ENCODE results near the gene PTPRQ. TPM values are rescaled to one million over a fixed set of nuclear protein-coding genes. Genes with fewer than 3 reads are reported as not detected.
"Not testable (repeated sequence)": the region's sequence is repeated elsewhere in the genome, so short reads cannot be mapped to it uniquely, and the experiment has no call there.

Gene PTPRQ
- total RNA-seq, 4 donors from 2014 or later = 0.47 to 47.3 (median 8.5) TPM

DNA sequence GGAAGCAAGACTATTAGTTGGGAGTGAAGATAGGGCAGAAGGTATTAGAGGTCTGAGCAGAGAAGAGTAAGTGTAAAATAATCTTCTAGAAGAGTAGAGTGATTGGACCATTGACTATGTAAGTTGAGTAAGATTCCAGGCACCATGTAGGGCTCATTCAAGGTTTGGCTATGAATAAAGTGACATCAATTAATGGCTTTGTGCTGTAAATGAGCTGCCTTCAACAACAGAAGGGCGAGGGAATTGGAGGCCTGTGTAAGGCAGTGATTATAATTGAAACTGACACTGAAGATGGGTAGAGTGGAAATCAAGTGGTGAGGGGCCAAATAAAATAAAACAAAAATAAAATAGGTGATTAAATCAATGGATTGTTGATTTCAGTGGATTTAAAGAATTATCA is 26.4 kb downstream of the PTPRQ start:
- TF ChIP-seq, protein P1, sequence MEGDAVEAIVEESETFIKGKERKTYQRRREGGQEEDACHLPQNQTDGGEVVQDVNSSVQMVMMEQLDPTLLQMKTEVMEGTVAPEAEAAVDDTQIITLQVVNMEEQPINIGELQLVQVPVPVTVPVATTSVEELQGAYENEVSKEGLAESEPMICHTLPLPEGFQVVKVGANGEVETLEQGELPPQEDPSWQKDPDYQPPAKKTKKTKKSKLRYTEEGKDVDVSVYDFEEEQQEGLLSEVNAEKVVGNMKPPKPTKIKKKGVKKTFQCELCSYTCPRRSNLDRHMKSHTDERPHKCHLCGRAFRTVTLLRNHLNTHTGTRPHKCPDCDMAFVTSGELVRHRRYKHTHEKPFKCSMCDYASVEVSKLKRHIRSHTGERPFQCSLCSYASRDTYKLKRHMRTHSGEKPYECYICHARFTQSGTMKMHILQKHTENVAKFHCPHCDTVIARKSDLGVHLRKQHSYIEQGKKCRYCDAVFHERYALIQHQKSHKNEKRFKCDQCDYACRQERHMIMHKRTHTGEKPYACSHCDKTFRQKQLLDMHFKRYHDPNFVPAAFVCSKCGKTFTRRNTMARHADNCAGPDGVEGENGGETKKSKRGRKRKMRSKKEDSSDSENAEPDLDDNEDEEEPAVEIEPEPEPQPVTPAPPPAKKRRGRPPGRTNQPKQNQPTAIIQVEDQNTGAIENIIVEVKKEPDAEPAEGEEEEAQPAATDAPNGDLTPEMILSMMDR (IDR thresholded peaks at IDR 0.05) = no peak
- DNase-seq (ENCODE audit: low spot score) (no peak), ATAC-seq (ENCODE audit: low FRiP score) (no peak)

DNA sequence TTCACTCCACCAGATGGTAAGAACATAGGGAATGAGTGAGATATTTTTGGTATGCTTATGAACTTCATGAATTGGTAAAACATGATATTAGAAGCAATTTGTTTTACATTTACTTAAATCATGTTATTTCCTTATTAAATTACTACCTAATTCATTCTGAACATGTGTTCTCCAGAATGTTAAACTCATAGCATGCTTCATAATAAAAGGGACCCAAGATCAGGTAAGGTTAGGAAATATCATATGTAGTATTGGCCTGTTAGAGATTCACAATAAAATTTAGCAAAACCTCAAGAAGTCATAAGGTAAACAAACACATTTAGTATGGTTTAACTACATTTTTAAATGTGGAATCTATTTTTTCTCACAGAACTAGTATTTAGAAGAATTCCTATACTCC is 28.2 kb downstream of the PTPRQ start:
- TF ChIP-seq, protein P1 (IDR thresholded peaks at IDR 0.05) = no peak
- DNase-seq (ENCODE audit: low spot score) (no peak), ATAC-seq (ENCODE audit: low FRiP score) (no peak)

DNA sequence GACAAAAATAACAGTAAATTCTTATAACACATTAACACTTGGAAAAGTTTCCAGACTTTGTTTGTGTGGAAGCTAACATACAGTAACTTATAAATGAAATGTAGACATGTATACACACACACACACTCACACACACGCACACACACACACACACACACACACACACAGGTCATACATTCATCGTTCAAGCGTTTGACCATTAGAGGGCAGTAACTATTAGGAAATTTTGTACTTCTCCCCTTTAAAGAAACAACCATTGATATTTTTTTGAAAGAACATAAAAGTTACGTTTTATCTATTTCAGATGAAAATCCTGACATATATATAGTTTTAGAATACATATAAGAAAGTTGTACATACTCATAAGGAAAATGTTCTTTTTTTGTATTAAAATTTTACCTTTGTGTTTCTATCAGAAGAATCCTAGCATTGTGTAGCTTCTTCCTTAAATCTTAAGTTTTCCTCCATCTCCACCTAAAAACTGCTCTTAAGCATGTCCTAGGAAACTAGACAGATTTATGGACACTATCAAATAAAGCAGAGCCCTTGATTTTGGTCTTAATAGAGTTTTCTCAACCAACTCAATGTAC is 29.0 kb downstream of the PTPRQ start:
- DNase-seq (ENCODE audit: low spot score) (no peak), ATAC-seq (ENCODE audit: low FRiP score) (no peak)
- TF ChIP-seq, protein P1 (IDR thresholded peaks at IDR 0.05) = no peak

DNA sequence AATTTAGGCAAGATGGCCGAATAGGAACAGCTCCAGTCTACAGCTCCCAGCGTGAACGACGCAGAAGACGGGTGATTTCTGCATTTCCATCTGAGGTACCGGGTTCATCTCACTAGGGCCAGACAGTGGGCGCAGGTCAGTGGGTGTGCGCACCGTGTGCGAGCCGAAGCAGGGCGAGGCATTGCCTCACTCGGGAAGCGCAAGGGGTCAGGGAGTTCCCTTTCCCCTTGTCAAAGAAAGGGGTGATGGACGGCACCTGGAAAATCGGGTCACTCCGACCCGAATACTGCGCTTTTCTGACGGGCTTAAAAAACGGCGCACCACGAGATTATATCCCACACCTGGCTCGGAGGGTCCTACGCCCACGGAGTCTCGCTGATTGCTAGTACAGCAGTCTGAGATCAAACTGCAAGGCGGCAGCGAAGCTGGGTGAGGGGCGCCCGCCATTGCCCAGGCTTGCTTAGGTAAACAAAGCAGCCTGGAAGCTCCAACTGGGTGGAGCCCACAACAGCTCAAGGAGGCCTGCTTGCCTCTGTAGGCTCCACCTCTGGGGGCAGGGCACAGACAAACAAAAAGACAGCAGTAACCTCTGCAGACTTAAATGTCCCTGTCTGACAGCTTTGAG is 33.6 kb downstream of the PTPRQ start:
- DNase-seq (ENCODE audit: low spot score); ATAC-seq (ENCODE audit: low FRiP score): not testable (repeated sequence)

DNA sequence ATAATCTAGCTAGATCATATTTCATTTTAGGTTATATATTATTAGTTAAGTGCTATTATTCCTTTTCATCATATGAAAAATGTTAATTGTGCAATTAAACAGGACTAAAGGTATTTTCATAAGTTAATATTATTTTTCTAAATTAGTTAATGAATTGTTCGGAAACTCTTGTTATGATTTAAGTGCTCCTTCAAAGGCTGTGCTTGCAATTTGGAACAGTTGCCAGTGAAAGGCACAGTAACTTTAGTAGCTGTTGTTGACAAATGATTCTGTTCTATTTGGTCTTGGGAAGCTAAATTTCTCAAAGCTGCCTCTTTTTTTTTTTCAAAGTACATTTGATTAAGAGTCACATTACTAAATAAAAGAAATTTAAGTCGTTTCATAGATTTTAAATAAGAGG is 40.7 kb downstream of the PTPRQ start:
- ATAC-seq (ENCODE audit: low FRiP score) (no peak), DNase-seq (ENCODE audit: low spot score) (no peak)
- TF ChIP-seq, protein P1 (IDR thresholded peaks at IDR 0.05) = no peak

DNA sequence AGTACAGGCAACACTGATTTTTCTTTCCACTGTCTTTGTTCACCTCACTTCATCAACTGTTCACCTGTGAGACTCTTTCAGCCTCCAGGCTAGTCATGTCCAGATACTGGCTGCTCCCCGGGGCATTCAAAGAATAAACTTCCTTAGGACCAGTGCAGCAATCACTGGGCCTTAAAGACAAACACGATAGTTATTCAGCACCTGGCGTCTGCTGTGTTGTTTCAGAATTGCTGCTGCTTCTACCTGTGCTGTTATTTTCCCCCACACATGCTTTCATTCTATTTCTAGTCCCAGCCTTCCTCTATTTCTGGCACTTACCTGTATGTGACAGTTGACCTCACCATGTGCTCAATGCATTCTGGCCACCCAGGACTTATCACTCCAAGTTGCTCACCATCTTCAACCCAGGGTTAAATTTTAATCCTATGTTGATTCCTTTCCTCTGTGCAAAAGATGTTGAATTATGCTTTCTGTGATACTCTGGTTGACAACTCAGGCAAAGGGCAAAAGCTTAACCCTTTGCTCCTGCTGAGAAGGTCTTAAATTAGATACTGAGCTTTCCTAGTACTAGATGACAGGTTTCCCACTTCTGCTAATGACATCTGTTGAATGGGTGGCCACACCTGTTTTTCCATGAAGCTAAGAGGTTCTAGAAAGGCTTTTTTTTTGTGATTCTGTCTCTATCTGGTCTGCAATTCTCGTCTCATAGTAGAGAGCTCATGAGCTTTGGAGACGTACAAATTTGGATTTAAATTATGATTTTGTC is 41.4 kb downstream of the PTPRQ start:
- TF ChIP-seq, protein P1 (IDR thresholded peaks at IDR 0.05) = no peak
- DNase-seq (ENCODE audit: low spot score) (no peak), ATAC-seq (ENCODE audit: low FRiP score) (no peak)

DNA sequence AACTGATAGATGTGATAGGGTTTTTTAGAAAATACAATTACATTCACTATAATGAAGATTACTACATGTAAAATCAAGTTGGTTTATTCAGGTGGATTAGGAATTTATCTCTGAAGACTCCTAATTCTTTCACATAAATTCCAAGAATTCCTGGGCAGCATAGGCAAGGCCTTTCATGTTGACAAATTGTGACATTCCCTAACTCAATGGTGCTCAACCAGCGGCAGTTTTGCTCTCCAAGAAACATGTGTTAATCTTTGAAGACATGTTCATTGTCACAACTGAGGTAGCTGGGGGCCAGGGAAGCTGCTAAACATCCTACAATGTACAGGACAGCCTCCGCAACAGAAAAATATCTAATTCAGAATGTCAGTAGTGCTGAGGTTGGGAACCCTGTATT is 46.3 kb downstream of the PTPRQ start:
- ATAC-seq (ENCODE audit: low FRiP score) (no peak), DNase-seq (ENCODE audit: low spot score) (no peak)
- TF ChIP-seq, protein P1 (IDR thresholded peaks at IDR 0.05) = no peak
